H1 (cell line): ENCODE results near the gene MIDN. TPM values are rescaled to one million over a fixed set of nuclear protein-coding genes. Genes with fewer than 3 reads are reported as not detected.
A peak's percentile ranks its signal among the peaks of the same experiment; 100 is the strongest.

ENCODE experiments used
- CTCF ChIA-PET: fragments of 300-600 bp; sonication (Branson Sonifier 250); formaldehyde crosslinking; loops from one replicate; lab custom pipeline; 2021; ENCODE audit not compliant: partially characterized antibody; lab: Charles Lee
- POLR2A ChIA-PET: fragments of 300-600 bp; sonication (Branson Sonifier 250); formaldehyde crosslinking; loops from one replicate; lab custom pipeline; 2021; ENCODE audit warnings: inconsistent platforms; ENCODE audit not compliant: partially characterized antibody; lab: Charles Lee
- DNase-seq, 2 experiments: peaks; one replicate each; pipeline versions ENCODE4 v3.0.0 to v3.0.0-alpha.2; 2010 to 2022; ENCODE audit warnings: low spot score in 2 of 2, low read depth in 1 of 2, mixed read lengths in 1 of 2
- FAIRE-seq: peaks from 2 replicates; lab custom pipeline; 2011; peaks lifted over from hg19 to GRCh38; lab: Jason Lieb, UNC
- H2AFZ ChIP-seq: 2 replicates; pipeline ENCODE4 v1.8.1; 2012; ENCODE audit warnings: low read length, inconsistent platforms
- H2AK5ac ChIP-seq: 2 replicates; pipeline ENCODE4 v1.6.1; 2013; ENCODE audit warnings: low read depth, low read length
- H2BK120ac ChIP-seq: replicated peaks from 2 replicates; pipeline ENCODE3; 2013; ENCODE audit warnings: low read depth, low read length, inconsistent platforms
- H2BK12ac ChIP-seq: 2 replicates; pipeline ENCODE4 v1.6.1; 2013; ENCODE audit warnings: low read depth, low read length
- H2BK15ac ChIP-seq: 2 replicates; pipeline ENCODE4 v1.6.1; 2013; ENCODE audit warnings: low read length
- H2BK20ac ChIP-seq: 2 replicates; pipeline ENCODE4 v1.6.1; 2013; ENCODE audit warnings: low read length
- H2BK5ac ChIP-seq: 2 replicates; pipeline ENCODE4 v1.6.1; 2013; ENCODE audit warnings: low read depth, low read length
- H3K14ac ChIP-seq: 2 replicates; pipeline ENCODE4 v1.6.1; 2013; ENCODE audit warnings: inconsistent platforms; ENCODE audit not compliant: insufficient read length
- H3K18ac ChIP-seq: 2 replicates; pipeline ENCODE4 v1.6.1; 2013; ENCODE audit warnings: low read length; ENCODE audit errors: extremely low read depth
- H3K23ac ChIP-seq: 2 replicates; pipeline ENCODE4 v1.6.1; 2013; ENCODE audit warnings: inconsistent platforms; ENCODE audit not compliant: insufficient read length
- H3K23me2 ChIP-seq: 2 replicates; pipeline ENCODE4 v1.6.1; 2013; ENCODE audit warnings: low read depth, low read length
- H3K27ac ChIP-seq: 2 replicates; pipeline ENCODE4 v1.6.1; 2011; ENCODE audit warnings: low read depth, low read length, inconsistent platforms
- H3K27me3 ChIP-seq, 4 experiments: replicated peaks in 1 of 4; 1 replicate in 1 of 4; 2 replicates in 3 of 4; pipeline versions ENCODE4 v1.6.1 to v1.8.1; 2011 to 2013; ENCODE audit warnings: low read length in 3 of 4, mild to moderate bottlenecking in 3 of 4, inconsistent platforms in 2 of 4, mixed read lengths in 2 of 4, moderate library complexity in 1 of 4; ENCODE audit not compliant: control insufficient read depth in 3 of 4, insufficient read depth in 3 of 4; ENCODE audit errors: extremely low read depth in 1 of 4
- H3K36me3 ChIP-seq, 4 experiments: 2 replicates each; pipeline versions ENCODE4 v1.6.1 to v1.8.1; 2011 to 2013; ENCODE audit warnings: mild to moderate bottlenecking in 4 of 4, low read length in 3 of 4, moderate library complexity in 2 of 4, control low read depth in 1 of 4, inconsistent platforms in 1 of 4; ENCODE audit not compliant: insufficient read depth in 4 of 4, control insufficient read depth in 2 of 4
- H3K4ac ChIP-seq: replicated peaks from 2 replicates; pipeline ENCODE3; 2013; ENCODE audit warnings: low read length, low read depth, mixed read lengths, inconsistent platforms; ENCODE audit not compliant: insufficient read length
- H3K4me1 ChIP-seq, 4 experiments: replicated peaks in 1 of 4; 1 replicate in 1 of 4; 2 replicates in 3 of 4; pipeline versions ENCODE4 v1.6.1 to v1.8.1; 2011 to 2013; ENCODE audit warnings: low read length in 3 of 4, inconsistent platforms in 2 of 4, mixed read lengths in 1 of 4; ENCODE audit not compliant: insufficient read depth in 4 of 4, control insufficient read depth in 3 of 4
- H3K4me2 ChIP-seq, 2 experiments: 2 replicates each; pipeline versions ENCODE4 v1.6.1 to v1.8.1; 2011 to 2013; ENCODE audit warnings: low read depth in 2 of 2, low read length in 2 of 2, control low read depth in 1 of 2, inconsistent platforms in 1 of 2, mild to moderate bottlenecking in 1 of 2; ENCODE audit not compliant: insufficient read depth in 1 of 2
- H3K4me3 ChIP-seq, 4 experiments: fragments of 200-600, 300-600 bp in 1 of 4; sonication (generic), shearing (Covaris generic), sonication (Bioruptor Twin) in 1 of 4; 2 replicates each; pipeline versions ENCODE4 v1.5.1 to v1.8.1; 2011 to 2016; ENCODE audit warnings: low read length in 4 of 4, low read depth in 3 of 4, control low read depth in 2 of 4, inconsistent platforms in 2 of 4, mild to moderate bottlenecking in 2 of 4, mixed read lengths in 1 of 4, moderate library complexity in 1 of 4; ENCODE audit not compliant: insufficient read depth in 2 of 4; ENCODE audit errors: extremely low read depth in 1 of 4
- H3K56ac ChIP-seq: replicated peaks from 2 replicates; pipeline ENCODE3; 2013; ENCODE audit warnings: low read depth, mild to moderate bottlenecking, mixed read lengths, low read length, inconsistent platforms; ENCODE audit not compliant: insufficient read length
- H3K79me1 ChIP-seq: 2 replicates; pipeline ENCODE4 v1.6.1; 2013; ENCODE audit warnings: low read depth, low read length, control low read depth
- H3K79me2 ChIP-seq, 2 experiments: 2 replicates each; pipeline versions ENCODE4 v1.6.1 to v1.8.1; 2012 to 2013; ENCODE audit warnings: low read length in 2 of 2, mild to moderate bottlenecking in 2 of 2, inconsistent platforms in 1 of 2; ENCODE audit not compliant: insufficient read depth in 2 of 2, control insufficient read depth in 1 of 2
- H3K9ac ChIP-seq, 4 experiments: replicated peaks in 1 of 4; 1 replicate in 1 of 4; 2 replicates in 3 of 4; pipeline versions ENCODE4 v1.6.1 to v1.8.1; 2011 to 2013; ENCODE audit warnings: low read depth in 3 of 4, low read length in 3 of 4, control low read depth in 2 of 4, mild to moderate bottlenecking in 2 of 4, moderate library complexity in 2 of 4, inconsistent platforms in 1 of 4; ENCODE audit errors: extremely low read depth in 1 of 4
- H3K9me3 ChIP-seq, 2 experiments: 2 replicates each; pipeline versions ENCODE4 v1.6.1 to v1.8.1; 2012 to 2013; ENCODE audit warnings: mild to moderate bottlenecking in 2 of 2, moderate library complexity in 2 of 2, control low read depth in 1 of 2, inconsistent platforms in 1 of 2, low read depth in 1 of 2, low read length in 1 of 2, mixed read lengths in 1 of 2; ENCODE audit not compliant: insufficient read depth in 2 of 2
- H4K20me1 ChIP-seq, 2 experiments: replicated peaks in 1 of 2; 2 replicates each; pipeline versions ENCODE3 to v1.8.1; 2011 to 2013; ENCODE audit warnings: inconsistent platforms in 2 of 2, low read length in 2 of 2, mild to moderate bottlenecking in 1 of 2; ENCODE audit not compliant: insufficient read depth in 2 of 2, control insufficient read depth in 1 of 2
- H4K5ac ChIP-seq: 2 replicates; pipeline ENCODE4 v1.6.1; 2013; ENCODE audit warnings: low read length, low read depth, mixed read lengths, inconsistent platforms; ENCODE audit not compliant: insufficient read length
- H4K8ac ChIP-seq: 2 replicates; pipeline ENCODE4 v1.8.0; 2013; ENCODE audit warnings: mild to moderate bottlenecking, moderate library complexity, low read length, inconsistent platforms; ENCODE audit not compliant: insufficient read depth; ENCODE audit errors: extremely low read depth
- H4K91ac ChIP-seq: replicated peaks from 2 replicates; pipeline ENCODE3; 2013; ENCODE audit warnings: low read length, mixed read lengths, inconsistent platforms; ENCODE audit not compliant: insufficient read length
- CHD1 ChIP-seq: IDR thresholded peaks from 2 replicates; pipeline ENCODE4 v1.6.1; 2012; ENCODE audit warnings: low read depth, low read length, improper control_type of control experiment
- JUN ChIP-seq: IDR thresholded peaks from 2 replicates; pipeline ENCODE4 v1.6.1; 2011; ENCODE audit warnings: low read depth, mild to moderate bottlenecking, improper control_type of control experiment, low read length
- KDM5A ChIP-seq: fragments of 200-600 bp; IDR thresholded peaks from 2 replicates; pipeline ENCODE4 v1.7.1; 2012; ENCODE audit warnings: mild to moderate bottlenecking, low read length, inconsistent platforms, mixed read lengths
- MAFK ChIP-seq: IDR thresholded peaks from 2 replicates; pipeline ENCODE4 v1.6.1; 2012; ENCODE audit warnings: low read depth, mild to moderate bottlenecking, improper control_type of control experiment, low read length
- MAX ChIP-seq: IDR thresholded peaks from 2 replicates; pipeline ENCODE4 v1.6.1; 2012; ENCODE audit warnings: inconsistent platforms
- NANOG ChIP-seq: IDR thresholded peaks from 2 replicates; pipeline ENCODE4 v1.6.1; 2011; ENCODE audit warnings: low read length, low read depth, mild to moderate bottlenecking, inconsistent platforms; ENCODE audit not compliant: insufficient read depth, poor library complexity, severe bottlenecking
- NRF1 ChIP-seq: IDR thresholded peaks from 2 replicates; pipeline ENCODE4 v1.6.1; 2011; ENCODE audit warnings: mild to moderate bottlenecking, low read depth, low read length, improper control_type of control experiment
- RXRA ChIP-seq: IDR thresholded peaks from 2 replicates; pipeline ENCODE4 v1.6.1; 2011; ENCODE audit warnings: low read depth, mild to moderate bottlenecking, low read length, moderate library complexity; ENCODE audit not compliant: insufficient read depth
- SIRT6 ChIP-seq: IDR thresholded peaks from one replicate; pipeline ENCODE4 v1.7.1; 2012; ENCODE audit warnings: low read length, inconsistent platforms
- SIX5 ChIP-seq: IDR thresholded peaks from 2 replicates; pipeline ENCODE4 v1.6.1; 2011; ENCODE audit warnings: mild to moderate bottlenecking, low read depth, low read length
- SP1 ChIP-seq: IDR thresholded peaks from 2 replicates; pipeline ENCODE4 v1.6.1; 2011; ENCODE audit warnings: low read depth, low read length
- SUZ12 ChIP-seq: fragments of 200-600 bp; sonication (generic); IDR thresholded peaks from 2 replicates; pipeline ENCODE4 v1.6.1; 2012; ENCODE audit warnings: mild to moderate bottlenecking, inconsistent platforms, low read length, moderate library complexity, mixed read lengths
- TEAD4 ChIP-seq: IDR thresholded peaks from 2 replicates; pipeline ENCODE4 v1.6.1; 2012; ENCODE audit warnings: low read depth, low read length, inconsistent platforms, mixed read lengths
- ZNF274 ChIP-seq: IDR thresholded peaks from 2 replicates; pipeline ENCODE4 v1.7.0; 2012; ENCODE audit warnings: low read length, borderline replicate concordance; ENCODE audit errors: extremely low read depth
- WGBS, 2 experiments: shearing (Covaris generic) in 1 of 2; methylation state at CpG; one replicate each; pipeline versions ENCODE4 v1.1.6 to v1.1.7; 2013 to 2015; ENCODE audit warnings: low lambda C conversion rate in 2 of 2, mixed read lengths in 2 of 2, inconsistent platforms in 1 of 2, low coverage in 1 of 2, missing lambda C conversion rate in 1 of 2; ENCODE audit not compliant: insufficient replicate concordance in 2 of 2, insufficient coverage in 1 of 2, insufficient read length in 1 of 2; ENCODE audit errors: extremely low coverage in 1 of 2, missing lambda C conversion rate in 1 of 2; 5-methylcytosine and 5-hydroxymethylcytosine counted together
- polyA plus RNA-seq, 7 experiments: library from polyadenylated mRNA; depleted of rRNA in 3 of 7; stranded (reverse) in 5 of 7; unstranded in 2 of 7; fragments of >200 nt in 5 of 7; fragments of 200-250 nt in 2 of 7; gene quantifications; 1 replicate in 5 of 7; 2 replicates in 1 of 7; 4 replicates in 1 of 7; pipeline versions ENCODE4 v1.2.1 to v1.2.3, GENCODE V29; 2011 to 2013; ENCODE audit warnings: missing spikeins in 2 of 7, mixed read lengths in 2 of 7
- total RNA-seq: library from RNA; stranded (reverse); fragmentation: NEBNext Ultra II Directional; extraction: Animal tissue kit (Norgen Biotek cat#: 25700); gene quantifications from 2 replicates; pipeline ENCODE4 v1.2.1, GENCODE V29; 2021

The MIDN gene
- total and polyA plus RNA-seq, 2 of the 8 experiments (the other 6 are each of a cell fraction or from before 2014, with no cell fraction given) = 39.8 to 159 TPM

GRCh38 chr19:1240925-1241324 is 7.5 kb upstream of the MIDN start:
- Histone ChIP-seq H3K79me1 (peaks cover 9% of the 10 kb centered on the region), H3K56ac (no peak overlapping the region), H3K14ac (no peak overlapping the region), H2AK5ac (no peak overlapping the region), H2BK5ac (no peak overlapping the region), H3K4me2 (peak overlapping the region; percentile 57 to 89), H2BK15ac (no peak overlapping the region), H3K4ac (no peak overlapping the region), H3K4me1 (peaks cover 0 to 27% (median 13%) of the 10 kb centered on the region in 4 experiments; a peak in 5 of 7 replicates), H3K9me3 (no peaks in the 10 kb centered on the region), H3K23ac (no peak overlapping the region), H2BK20ac (no peak overlapping the region), H4K20me1 (peaks cover 0 to 7% of the 10 kb centered on the region in 2 experiments), H2AFZ (no peak overlapping the region), H3K27ac (no peak overlapping the region), H3K23me2 (peaks cover 15% of the 10 kb centered on the region; the same call in 1 of the 2 replicates), H3K18ac (no peak overlapping the region), H2BK12ac (no peak overlapping the region), H3K27me3 (no peaks in the 10 kb centered on the region), H4K5ac (no peak overlapping the region), H2BK120ac (no peak overlapping the region), H3K4me3 (peak overlapping the region in 2 of 4 experiments; percentile 10 to 95; a peak in 4 of 8 replicates), H3K9ac (no peak overlapping the region), H3K79me2 (peaks cover 0 to 7% of the 10 kb centered on the region in 2 experiments; a peak in 1 of 4 replicates), H4K91ac (no peak overlapping the region), H4K8ac (no peak overlapping the region), H3K36me3 (no peaks in the 10 kb centered on the region)
- DNase-seq (peak in 1 of 2 experiments; percentile 52), FAIRE-seq (no peak)
- ChIA-PET POLR2A (interaction anchor here (0.7 to 10.1 kb wide), 15 partner anchors 8 to 366 kb away, joined by 3 to 355 read pairs (median 4); partner anchors contain the start of genes CIRBP, CNN2 and GPX4), CTCF (interaction anchor here (0.7 to 7.7 kb wide), 14 partner anchors 17 to 253 kb away, joined by 3 to 212 read pairs (median 3); partner anchors contain the start of gene CIRBP)
- 80% methylated on average over 15 of the region's 15 CpGs; no CpG with 5 or more reads in 1 of the 2 experiments for WGBS, 2 experiments
- TF ChIP-seq RXRA (no peak), SIRT6 (no peak), JUN (no peak), SIX5 (no peak), MAFK (no peak), NANOG (no peak), SUZ12 (no peak), NRF1 (no peak), KDM5A (no peak), ZNF274 (no peak), TEAD4 (no peak), MAX (no peak), SP1 (no peak), CHD1 (no peak)
